Measurements from ENCODE around the gene HNRNPH1.

Gene HNRNPH1

GRCh38 chr5:179588166-179588565, 35.3 kb downstream of the HNRNPH1 start:
- no peak for TF ChIP-seq CTCF (IDR thresholded peaks at IDR 0.05; ENCODE audit: extremely low read depth, insufficient read depth, missing control alignments)
- no peak for DNase-seq (ENCODE audit: low spot score)
- in situ Hi-C loops (cut with MboI; ENCODE audit: low pct_unique_long_range_greater_than_20kb, low sequenced_read_pairs, unreplicated experiment) = no loop called here

- in situ Hi-C loops (cut with MboI; ENCODE audit: low pct_unique_long_range_greater_than_20kb, low sequenced_read_pairs, unreplicated experiment) = no loop called here
- TF ChIP-seq CTCF (IDR thresholded peaks at IDR 0.05; ENCODE audit: extremely low read depth, insufficient read depth, missing control alignments) = no peak
- DNase-seq (ENCODE audit: low spot score) = no peak
Observed at GRCh38 chr5:179585941-179586401, 37.5 kb downstream of the HNRNPH1 start.

GRCh38 chr5:179577286-179577960, 46.0 kb downstream of the HNRNPH1 start:
- no peak for TF ChIP-seq CTCF (IDR thresholded peaks at IDR 0.05; ENCODE audit: extremely low read depth, insufficient read depth, missing control alignments)
- in situ Hi-C loops (cut with MboI; ENCODE audit: low pct_unique_long_range_greater_than_20kb, low sequenced_read_pairs, unreplicated experiment) = no loop called here
- DNase-seq (ENCODE audit: low spot score) = no peak

- no peak for DNase-seq (ENCODE audit: low spot score)
- TF ChIP-seq CTCF (IDR thresholded peaks at IDR 0.05; ENCODE audit: extremely low read depth, insufficient read depth, missing control alignments) = no peak
- in situ Hi-C loops (cut with MboI; ENCODE audit: low pct_unique_long_range_greater_than_20kb, low sequenced_read_pairs, unreplicated experiment) = no loop called here
Observed at GRCh38 chr5:179572386-179572785, 51.1 kb downstream of the HNRNPH1 start.

GRCh38 chr5:179568721-179569120, 54.8 kb downstream of the HNRNPH1 start:
- TF ChIP-seq CTCF (IDR thresholded peaks at IDR 0.05; ENCODE audit: extremely low read depth, insufficient read depth, missing control alignments) = no peak
- no peak for DNase-seq (ENCODE audit: low spot score)
- in situ Hi-C loops (cut with MboI; ENCODE audit: low pct_unique_long_range_greater_than_20kb, low sequenced_read_pairs, unreplicated experiment) = no loop called here

- TF ChIP-seq CTCF (IDR thresholded peaks at IDR 0.05; ENCODE audit: extremely low read depth, insufficient read depth, missing control alignments) = no peak
- in situ Hi-C loops (cut with MboI; ENCODE audit: low pct_unique_long_range_greater_than_20kb, low sequenced_read_pairs, unreplicated experiment) = no loop called here
- no peak for DNase-seq (ENCODE audit: low spot score)
Observed at GRCh38 chr5:179564526-179564925, 58.9 kb downstream of the HNRNPH1 start.
